Measurements from ENCODE around the gene HPCAL1.

The HPCAL1 gene

GRCh38 chr2:10389573-10389972 is 86.9 kb downstream of the HPCAL1 start:
- no peak for DNase-seq (ENCODE audit: low spot score)

- no peak for DNase-seq (ENCODE audit: low spot score)
These were observed 87.7 kb downstream of the HPCAL1 start for GRCh38 chr2:10390369-10390801.

DNA sequence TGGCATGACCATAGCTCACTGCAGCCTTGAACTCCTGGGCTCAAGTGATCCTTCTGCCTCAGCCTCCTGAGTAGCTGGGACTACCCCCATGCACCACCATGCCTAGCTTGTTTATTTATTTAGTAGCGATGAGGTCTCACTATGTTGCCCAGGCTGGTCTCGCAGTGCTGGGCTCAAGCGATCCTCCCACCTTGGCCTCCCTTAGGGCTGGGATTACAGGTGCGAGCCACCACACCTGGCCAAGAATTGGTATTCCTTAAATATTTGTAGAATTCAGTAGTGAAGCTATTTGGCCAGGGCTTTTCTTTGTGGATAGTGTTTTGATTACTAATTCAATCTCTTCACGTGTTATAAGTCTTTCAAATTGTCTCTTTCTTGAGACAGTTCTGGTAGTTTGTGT is 89.4 kb downstream of the HPCAL1 start:
- no peak for DNase-seq (ENCODE audit: low spot score)

- DNase-seq (ENCODE audit: low spot score) = no peak
These were observed 89.8 kb downstream of the HPCAL1 start for GRCh38 chr2:10392548-10392947.

DNA sequence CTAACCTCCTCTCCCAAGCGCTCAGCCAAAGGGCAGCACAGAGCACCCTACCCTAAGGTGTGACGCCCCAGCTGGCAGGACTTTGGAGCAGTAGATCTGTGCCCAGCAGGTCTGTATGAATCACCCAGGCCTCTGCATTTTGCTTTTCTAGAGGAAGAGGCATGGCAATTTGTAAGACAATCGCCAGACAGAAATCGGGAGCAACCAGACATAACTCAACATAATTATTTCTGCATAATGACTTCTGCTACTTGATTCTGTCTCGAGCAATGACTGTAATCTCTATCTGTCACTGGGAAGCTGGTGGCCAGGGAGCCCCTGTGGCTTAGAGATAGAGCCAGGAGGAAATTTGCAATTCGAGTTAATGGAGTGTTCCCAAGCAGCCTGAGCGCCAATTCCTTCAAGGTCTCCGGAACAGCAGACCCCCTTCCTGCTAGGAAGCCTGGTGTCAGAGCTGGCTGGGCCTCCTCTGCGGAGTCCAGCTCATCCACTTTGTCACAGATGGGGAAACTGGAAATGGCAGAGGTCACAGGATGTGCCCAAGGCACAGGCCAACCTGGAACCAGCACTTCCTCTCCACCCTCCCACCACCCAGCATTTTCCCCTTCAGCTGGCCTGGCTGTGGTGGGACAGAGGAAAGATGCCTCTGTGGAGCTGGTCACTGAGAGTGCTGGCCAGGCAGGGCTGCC is 90.4 kb downstream of the HPCAL1 start:
- no peak for DNase-seq (ENCODE audit: low spot score)

- DNase-seq (ENCODE audit: low spot score) = no peak
These were observed 90.9 kb downstream of the HPCAL1 start for GRCh38 chr2:10393640-10393982.

GRCh38 chr2:10395893-10396292 is 93.2 kb downstream of the HPCAL1 start:
- DNase-seq (ENCODE audit: low spot score) = no peak

- DNase-seq (ENCODE audit: low spot score) = no peak
These were observed 93.8 kb downstream of the HPCAL1 start for GRCh38 chr2:10396464-10396863.

DNA sequence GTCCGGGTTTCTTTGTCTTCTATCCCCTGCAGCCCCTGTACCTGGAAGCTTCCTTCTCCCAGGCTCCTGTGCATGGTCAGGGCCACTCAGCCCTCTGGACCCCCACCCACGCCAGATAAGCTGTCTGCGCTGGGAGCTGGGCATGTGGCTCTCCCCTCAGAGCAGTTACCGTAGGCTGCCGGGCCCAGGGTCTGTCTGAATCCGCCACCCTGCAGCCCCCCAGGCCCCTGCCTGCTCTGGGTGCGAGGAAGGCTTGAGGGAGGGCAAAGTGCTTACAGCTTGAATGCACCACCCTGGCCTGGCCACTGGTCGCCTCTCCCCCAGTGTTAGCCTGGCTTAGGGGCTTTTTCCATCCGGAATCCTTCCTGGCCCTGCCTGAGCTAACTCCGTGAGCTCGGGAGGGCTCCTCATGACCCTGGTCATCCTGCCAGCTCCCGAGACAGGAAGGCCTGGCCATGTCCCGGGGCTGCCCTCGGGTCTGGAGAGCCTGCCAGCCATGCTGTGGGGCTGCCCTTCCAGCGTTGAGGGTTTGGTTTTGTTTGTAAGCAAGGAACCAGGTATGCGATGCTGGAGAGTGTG is 94.7 kb downstream of the HPCAL1 start:
- DNase-seq (ENCODE audit: low spot score) = no peak

DNA sequence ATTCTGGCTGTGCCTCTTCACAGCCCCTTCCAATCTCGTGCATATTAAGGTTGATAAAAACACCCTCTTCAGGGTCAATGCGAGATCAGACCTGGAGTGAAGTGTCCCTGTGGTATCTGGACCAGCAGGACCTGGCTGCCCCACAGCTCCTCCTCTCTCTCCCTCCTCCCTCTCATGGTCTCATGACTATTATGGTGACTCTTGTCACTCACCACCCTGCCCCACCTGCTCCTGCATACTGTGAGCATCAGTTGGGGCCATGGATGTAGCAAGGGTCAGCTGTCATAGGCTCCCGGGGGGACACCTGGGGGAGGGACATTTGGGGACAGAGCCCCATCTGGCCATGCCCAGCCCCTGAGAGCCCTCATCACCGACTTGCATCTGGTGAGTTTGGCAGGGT is 95.2 kb downstream of the HPCAL1 start:
- DNase-seq (ENCODE audit: low spot score) = no peak

- no peak for DNase-seq (ENCODE audit: low spot score)
These were observed 95.8 kb downstream of the HPCAL1 start for GRCh38 chr2:10398496-10398895.

- no peak for DNase-seq (ENCODE audit: low spot score)
These were observed 96.7 kb downstream of the HPCAL1 start for GRCh38 chr2:10399358-10399757.

GRCh38 chr2:10400002-10400401 is 97.3 kb downstream of the HPCAL1 start:
- no peak for DNase-seq (ENCODE audit: low spot score)

DNA sequence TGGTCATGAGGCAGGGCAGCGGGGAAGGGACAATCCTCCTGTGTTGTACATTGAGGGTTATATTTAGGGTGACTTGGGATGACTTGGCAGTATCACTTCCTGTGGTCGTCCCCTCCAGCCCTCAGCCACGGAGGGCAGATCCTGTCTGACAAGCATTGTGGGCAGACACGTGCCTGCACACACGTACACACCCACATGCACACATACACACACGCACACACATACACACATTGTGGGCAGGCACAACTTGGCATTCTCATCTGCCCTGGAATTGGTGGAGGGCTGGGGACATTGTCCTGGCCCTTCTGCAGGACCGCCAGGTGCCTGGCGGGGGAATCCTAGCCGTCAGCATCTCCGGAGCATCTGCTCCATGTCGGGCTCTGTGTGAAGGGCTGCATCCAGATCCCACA is 97.9 kb downstream of the HPCAL1 start:
- peak; percentile 66 for DNase-seq (ENCODE audit: low spot score)

- DNase-seq (ENCODE audit: low spot score) = no peak
These were observed 98.6 kb downstream of the HPCAL1 start for GRCh38 chr2:10400978-10401951.

GRCh38 chr2:10402062-10402585 is 99.4 kb downstream of the HPCAL1 start:
- no peak for DNase-seq (ENCODE audit: low spot score)

- DNase-seq (ENCODE audit: low spot score) = no peak
These were observed 100.0 kb downstream of the HPCAL1 start for GRCh38 chr2:10402653-10403215.

GRCh38 chr2:10404324-10405143 is 101.8 kb downstream of the HPCAL1 start:
- DNase-seq (ENCODE audit: low spot score) = no peak

DNA sequence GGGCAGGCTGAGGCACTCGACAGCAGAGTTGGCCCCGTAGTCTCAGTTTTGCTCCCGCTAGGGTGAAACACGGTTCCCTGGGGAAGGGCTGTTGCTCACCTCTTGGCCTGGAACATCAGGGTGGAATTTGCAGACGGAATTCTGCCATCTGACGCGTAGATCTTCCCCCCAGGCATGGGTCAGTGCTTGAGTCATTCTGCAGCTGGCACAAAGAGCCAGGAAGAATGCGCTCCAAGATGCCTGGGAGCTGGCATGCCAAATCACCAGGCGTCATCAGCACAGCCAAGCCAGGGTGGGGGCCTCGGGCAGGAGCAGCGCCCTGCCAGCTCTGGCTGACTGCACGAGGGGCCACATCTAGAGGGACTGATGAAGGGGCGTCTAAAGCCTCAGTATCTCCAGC is 102.7 kb downstream of the HPCAL1 start:
- DNase-seq (ENCODE audit: low spot score) = peak; percentile 51

DNA sequence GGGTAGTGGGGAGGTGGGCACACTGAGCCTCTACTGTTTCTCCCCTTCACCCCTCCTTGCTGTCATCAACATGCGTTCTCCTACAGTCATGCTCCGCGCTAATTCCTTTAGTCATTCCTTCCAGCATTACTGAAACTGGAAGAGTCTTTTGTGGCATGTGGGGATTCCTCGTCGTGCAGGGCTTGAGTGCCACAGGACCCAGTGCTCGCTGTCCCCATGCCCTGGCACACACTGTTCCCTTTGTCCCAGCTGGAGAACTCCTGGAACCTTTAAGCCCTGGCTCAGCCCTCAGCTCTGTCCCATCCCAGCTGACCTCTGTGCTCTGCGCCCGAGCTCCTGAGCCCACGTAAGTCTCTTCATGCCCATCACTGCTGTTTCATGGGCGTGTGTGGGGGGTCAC is 103.3 kb downstream of the HPCAL1 start:
- DNase-seq (ENCODE audit: low spot score) = no peak

DNA sequence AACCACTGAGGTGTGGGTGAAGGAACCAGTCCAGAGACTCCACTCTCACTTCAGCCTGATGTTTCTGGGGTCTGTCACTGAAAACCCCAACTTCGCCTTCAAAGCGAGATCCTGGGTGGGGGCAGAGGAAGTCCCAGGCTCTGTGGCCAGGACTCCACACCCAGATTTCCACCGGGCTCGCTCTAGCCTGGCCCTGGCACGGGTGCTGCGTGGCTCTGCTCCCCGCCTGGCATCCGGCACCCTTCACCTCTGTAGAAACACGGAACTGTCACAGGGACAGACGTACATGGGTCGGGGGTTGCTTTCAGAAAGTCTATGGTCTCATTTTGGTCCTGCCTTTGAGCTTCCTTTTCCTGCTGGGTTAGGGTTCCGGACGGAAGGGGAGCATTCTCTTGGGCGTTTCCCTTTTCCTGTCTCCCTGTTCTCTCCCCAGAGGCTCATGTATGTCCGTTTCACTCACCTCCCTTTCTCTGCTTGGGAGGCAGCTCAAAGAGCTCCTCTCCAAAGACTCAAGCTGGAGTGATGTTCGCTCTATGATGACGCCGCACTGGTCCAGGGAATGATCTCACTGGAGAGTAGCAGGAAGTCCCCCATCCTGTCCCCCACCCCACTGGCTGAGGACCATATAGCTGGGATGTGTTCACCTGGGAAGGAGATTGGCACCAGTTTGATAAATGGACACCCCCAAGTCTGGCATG is 103.9 kb downstream of the HPCAL1 start:
- DNase-seq (ENCODE audit: low spot score) = no peak

All from Ammon's horn (tissue), 1 donor.